ENCODE data around the gene USP25.

Gene USP25

GRCh38 chr21:15797577-15798363, 68.0 kb downstream of the USP25 start:
- H3K4ac ChIP-seq (ENCODE audit: low read length) = no peak overlapping the region
- peaks cover 0 to 3% of the 10 kb centered on the region in 2 donors for H3K36me3 ChIP-seq (replicated peaks in 1 of 2; ENCODE audit: control insufficient read depth in 2 of 2, insufficient read depth in 2 of 2, low read length in 2 of 2)
- no peaks in the 10 kb centered on the region for H3K9me3 ChIP-seq (replicated peaks in 1 of 2; ENCODE audit: control insufficient read depth in 2 of 2, insufficient read depth in 1 of 2, low read depth in 1 of 2, low read length in 2 of 2)
- H2AFZ ChIP-seq (ENCODE audit: low read length) = no peak overlapping the region
- DNase-seq (ENCODE audit: low spot score) = no peak
- H3K23ac ChIP-seq (ENCODE audit: low read depth, low read length, poor library complexity) = no peak overlapping the region
- no peak overlapping the region for H2AK5ac ChIP-seq (ENCODE audit: low read depth, low read length)
- no peak overlapping the region for H4K91ac ChIP-seq (ENCODE audit: low read depth, low read length, poor library complexity)
- H3K9ac ChIP-seq (ENCODE audit: low read depth, low read length, poor library complexity) = no peak overlapping the region
- H3K79me1 ChIP-seq (ENCODE audit: low read depth, low read length) = no peaks in the 10 kb centered on the region
- H3K4me3 ChIP-seq (ENCODE audit: low read length in 2 of 2) = no peak overlapping the region
- H3K18ac ChIP-seq (ENCODE audit: low read length) = no peak overlapping the region
- H2BK5ac ChIP-seq (ENCODE audit: low read length) = no peak overlapping the region
- no peak overlapping the region for H2BK15ac ChIP-seq (ENCODE audit: low read length)
- H2BK120ac ChIP-seq (ENCODE audit: low read depth, low read length) = no peak overlapping the region
- H3K14ac ChIP-seq (ENCODE audit: low read length) = no peak overlapping the region
- no peaks in the 10 kb centered on the region for H3K27me3 ChIP-seq (ENCODE audit: control insufficient read depth in 3 of 3, insufficient read depth in 3 of 3, low read depth in 1 of 3, low read length in 3 of 3)
- WGBS, 2 donors (ENCODE audit: extremely low coverage in 2 of 2, insufficient read length in 2 of 2, insufficient replicate concordance in 1 of 2) = no CpG with 5 or more reads among the region's 3 CpGs
- no peak overlapping the region for H3K27ac ChIP-seq (replicated peaks; ENCODE audit: low read length)
- no peaks in the 10 kb centered on the region for H3K4me1 ChIP-seq (ENCODE audit: control insufficient read depth in 2 of 2, insufficient read depth in 1 of 2, low read depth in 1 of 2, low read length in 2 of 2)
- no peak overlapping the region for H4K8ac ChIP-seq (ENCODE audit: low read depth, low read length)
- no peak overlapping the region for H3K4me2 ChIP-seq (ENCODE audit: insufficient read depth, low read length, poor library complexity, severe bottlenecking)
- H2BK12ac ChIP-seq (ENCODE audit: low read length) = no peak overlapping the region

- Histone ChIP-seq H3K18ac (ENCODE audit: low read length) (no peak overlapping the region), H3K4me1 (ENCODE audit: control insufficient read depth in 2 of 2, insufficient read depth in 1 of 2, low read depth in 1 of 2, low read length in 2 of 2) (peaks cover 0 to 3% of the 10 kb centered on the region in 2 donors), H3K27me3 (ENCODE audit: control insufficient read depth in 3 of 3, insufficient read depth in 3 of 3, low read depth in 1 of 3, low read length in 3 of 3) (no peaks in the 10 kb centered on the region), H3K27ac (replicated peaks; ENCODE audit: low read length) (no peak overlapping the region), H2BK12ac (ENCODE audit: low read length) (no peak overlapping the region), H3K36me3 (replicated peaks in 1 of 2; ENCODE audit: control insufficient read depth in 2 of 2, insufficient read depth in 2 of 2, low read length in 2 of 2) (peaks cover 0 to 13% of the 10 kb centered on the region in 2 donors), H3K14ac (ENCODE audit: low read length) (no peak overlapping the region), H2BK5ac (ENCODE audit: low read length) (no peak overlapping the region), H3K9me3 (replicated peaks in 1 of 2; ENCODE audit: control insufficient read depth in 2 of 2, insufficient read depth in 1 of 2, low read depth in 1 of 2, low read length in 2 of 2) (no peaks in the 10 kb centered on the region), H3K23ac (ENCODE audit: low read depth, low read length, poor library complexity) (no peak overlapping the region), H3K9ac (ENCODE audit: low read depth, low read length, poor library complexity) (no peak overlapping the region), H4K91ac (ENCODE audit: low read depth, low read length, poor library complexity) (no peak overlapping the region), H2AFZ (ENCODE audit: low read length) (no peak overlapping the region), H4K8ac (ENCODE audit: low read depth, low read length) (no peak overlapping the region), H2AK5ac (ENCODE audit: low read depth, low read length) (no peak overlapping the region), H3K4ac (ENCODE audit: low read length) (no peak overlapping the region), H3K4me3 (ENCODE audit: low read length in 2 of 2) (no peak overlapping the region), H3K79me1 (ENCODE audit: low read depth, low read length) (no peaks in the 10 kb centered on the region), H2BK15ac (ENCODE audit: low read length) (no peak overlapping the region), H3K4me2 (ENCODE audit: insufficient read depth, low read length, poor library complexity, severe bottlenecking) (no peak overlapping the region), H2BK120ac (ENCODE audit: low read depth, low read length) (no peak overlapping the region)
- WGBS, 2 donors (ENCODE audit: extremely low coverage in 2 of 2, insufficient read length in 2 of 2, insufficient replicate concordance in 1 of 2) = no CpG with 5 or more reads among the region's 3 CpGs
- DNase-seq (ENCODE audit: low spot score) = no peak
Measured at GRCh38 chr21:15801352-15801863, 71.6 kb downstream of the USP25 start.

GRCh38 chr21:15804247-15805005, 74.6 kb downstream of the USP25 start:
- Histone ChIP-seq H3K18ac (ENCODE audit: low read length) (no peak overlapping the region), H2BK12ac (ENCODE audit: low read length) (no peak overlapping the region), H3K27ac (replicated peaks; ENCODE audit: low read length) (no peak overlapping the region), H2BK5ac (ENCODE audit: low read length) (no peak overlapping the region), H3K4me3 (ENCODE audit: low read length in 2 of 2) (no peak overlapping the region), H2AK5ac (ENCODE audit: low read depth, low read length) (no peak overlapping the region), H3K14ac (ENCODE audit: low read length) (no peak overlapping the region), H3K27me3 (ENCODE audit: control insufficient read depth in 3 of 3, insufficient read depth in 3 of 3, low read depth in 1 of 3, low read length in 3 of 3) (no peaks in the 10 kb centered on the region), H2BK15ac (ENCODE audit: low read length) (no peak overlapping the region), H3K23ac (ENCODE audit: low read depth, low read length, poor library complexity) (no peak overlapping the region), H2AFZ (ENCODE audit: low read length) (no peak overlapping the region), H4K91ac (ENCODE audit: low read depth, low read length, poor library complexity) (no peak overlapping the region), H3K79me1 (ENCODE audit: low read depth, low read length) (no peaks in the 10 kb centered on the region), H3K9ac (ENCODE audit: low read depth, low read length, poor library complexity) (no peak overlapping the region), H3K4me2 (ENCODE audit: insufficient read depth, low read length, poor library complexity, severe bottlenecking) (no peak overlapping the region), H2BK120ac (ENCODE audit: low read depth, low read length) (no peak overlapping the region), H3K4me1 (ENCODE audit: control insufficient read depth in 2 of 2, insufficient read depth in 1 of 2, low read depth in 1 of 2, low read length in 2 of 2) (peaks cover 0 to 3% of the 10 kb centered on the region in 2 donors), H4K8ac (ENCODE audit: low read depth, low read length) (no peak overlapping the region), H3K9me3 (replicated peaks in 1 of 2; ENCODE audit: control insufficient read depth in 2 of 2, insufficient read depth in 1 of 2, low read depth in 1 of 2, low read length in 2 of 2) (no peaks in the 10 kb centered on the region), H3K4ac (ENCODE audit: low read length) (no peak overlapping the region), H3K36me3 (replicated peaks in 1 of 2; ENCODE audit: control insufficient read depth in 2 of 2, insufficient read depth in 2 of 2, low read length in 2 of 2) (peaks cover 0 to 13% of the 10 kb centered on the region in 2 donors)
- no CpG with 5 or more reads among the region's 4 CpGs for WGBS, 2 donors (ENCODE audit: extremely low coverage in 2 of 2, insufficient read length in 2 of 2, insufficient replicate concordance in 1 of 2)
- no peak for DNase-seq (ENCODE audit: low spot score)

GRCh38 chr21:15809065-15809464, 79.3 kb downstream of the USP25 start:
- no peak overlapping the region for H2AFZ ChIP-seq (ENCODE audit: low read length)
- H3K23ac ChIP-seq (ENCODE audit: low read depth, low read length, poor library complexity) = no peak overlapping the region
- no peak overlapping the region for H4K8ac ChIP-seq (ENCODE audit: low read depth, low read length)
- no peak overlapping the region for H2BK15ac ChIP-seq (ENCODE audit: low read length)
- no CpG with 5 or more reads among the region's 7 CpGs for WGBS, 2 donors (ENCODE audit: extremely low coverage in 2 of 2, insufficient read length in 2 of 2, insufficient replicate concordance in 1 of 2)
- no peak overlapping the region for H3K4ac ChIP-seq (ENCODE audit: low read length)
- H3K79me1 ChIP-seq (ENCODE audit: low read depth, low read length) = no peaks in the 10 kb centered on the region
- H3K9ac ChIP-seq (ENCODE audit: low read depth, low read length, poor library complexity) = no peak overlapping the region
- no peak overlapping the region for H3K4me3 ChIP-seq (ENCODE audit: low read length in 2 of 2)
- H2BK5ac ChIP-seq (ENCODE audit: low read length) = no peak overlapping the region
- no peak overlapping the region for H2BK120ac ChIP-seq (ENCODE audit: low read depth, low read length)
- no peaks in the 10 kb centered on the region for H3K27me3 ChIP-seq (ENCODE audit: control insufficient read depth in 3 of 3, insufficient read depth in 3 of 3, low read depth in 1 of 3, low read length in 3 of 3)
- no peak for DNase-seq (ENCODE audit: low spot score)
- H3K14ac ChIP-seq (ENCODE audit: low read length) = no peak overlapping the region
- H3K27ac ChIP-seq (replicated peaks; ENCODE audit: low read length) = no peak overlapping the region
- H2AK5ac ChIP-seq (ENCODE audit: low read depth, low read length) = no peak overlapping the region
- H4K91ac ChIP-seq (ENCODE audit: low read depth, low read length, poor library complexity) = no peak overlapping the region
- no peak overlapping the region for H3K18ac ChIP-seq (ENCODE audit: low read length)
- H3K4me1 ChIP-seq (ENCODE audit: control insufficient read depth in 2 of 2, insufficient read depth in 1 of 2, low read depth in 1 of 2, low read length in 2 of 2) = peaks cover 0 to 3% of the 10 kb centered on the region in 2 donors
- H3K36me3 ChIP-seq (replicated peaks in 1 of 2; ENCODE audit: control insufficient read depth in 2 of 2, insufficient read depth in 2 of 2, low read length in 2 of 2) = peaks cover 0 to 31% of the 10 kb centered on the region in 2 donors
- peaks cover 0 to 7% of the 10 kb centered on the region in 2 donors for H3K9me3 ChIP-seq (replicated peaks in 1 of 2; ENCODE audit: control insufficient read depth in 2 of 2, insufficient read depth in 1 of 2, low read depth in 1 of 2, low read length in 2 of 2)
- no peak overlapping the region for H3K4me2 ChIP-seq (ENCODE audit: insufficient read depth, low read length, poor library complexity, severe bottlenecking)
- H2BK12ac ChIP-seq (ENCODE audit: low read length) = no peak overlapping the region
